B cell (primary cell): ENCODE measurements around the gene YJEFN3.

Experiments
- EZH2 ChIP-seq: IDR thresholded peaks from 2 replicates; pipeline ENCODE4 v1.6.1; 2012; ENCODE audit warnings: borderline replicate concordance, low read depth, mild to moderate bottlenecking, moderate library complexity, low read length; ENCODE audit not compliant: insufficient read depth, poor library complexity, severe bottlenecking
- TF ChIP-seq, protein P1 (sequence below): fragments of 200-600 bp; IDR thresholded peaks from one replicate; pipeline ENCODE4 v1.8.0; 2022; ENCODE audit warnings: antibody characterized with exemption, mild to moderate bottlenecking

DNA sequence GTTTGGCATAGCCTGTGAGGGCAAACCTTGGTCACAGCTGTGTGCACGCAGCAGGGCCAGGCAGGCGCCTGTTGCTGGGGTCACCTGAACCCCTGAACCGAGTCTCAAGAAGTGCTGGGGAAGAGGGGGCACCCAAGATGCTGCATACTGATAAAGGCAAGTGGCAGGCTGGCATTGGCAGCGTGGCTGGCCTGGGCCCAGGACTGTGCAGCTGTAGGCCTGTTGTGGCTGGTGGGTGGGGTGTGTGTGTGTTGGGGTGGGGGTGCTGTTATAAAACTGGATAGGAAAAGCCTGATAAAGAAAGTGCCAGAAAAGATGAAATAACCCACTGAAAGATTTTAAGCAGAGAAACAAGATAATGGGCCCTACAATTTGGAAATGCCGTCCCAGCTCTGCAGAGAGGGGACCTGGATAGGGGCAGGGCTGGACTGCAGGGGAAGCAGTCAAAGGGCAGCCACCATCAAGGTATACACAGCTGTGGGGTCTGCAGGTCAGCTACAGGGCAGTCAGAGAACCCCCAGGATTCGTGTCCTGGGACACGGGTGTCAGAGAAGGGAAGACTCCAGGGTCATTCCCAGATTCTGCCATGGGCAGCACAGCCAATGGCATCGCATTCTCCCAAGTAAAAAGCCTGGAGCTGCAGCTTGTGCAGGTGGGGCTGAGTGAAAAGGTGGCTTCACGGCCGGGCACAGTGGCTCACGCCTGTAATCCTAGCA is 42.5 kb downstream of the YJEFN3 start:
- TF ChIP-seq, protein P1, sequence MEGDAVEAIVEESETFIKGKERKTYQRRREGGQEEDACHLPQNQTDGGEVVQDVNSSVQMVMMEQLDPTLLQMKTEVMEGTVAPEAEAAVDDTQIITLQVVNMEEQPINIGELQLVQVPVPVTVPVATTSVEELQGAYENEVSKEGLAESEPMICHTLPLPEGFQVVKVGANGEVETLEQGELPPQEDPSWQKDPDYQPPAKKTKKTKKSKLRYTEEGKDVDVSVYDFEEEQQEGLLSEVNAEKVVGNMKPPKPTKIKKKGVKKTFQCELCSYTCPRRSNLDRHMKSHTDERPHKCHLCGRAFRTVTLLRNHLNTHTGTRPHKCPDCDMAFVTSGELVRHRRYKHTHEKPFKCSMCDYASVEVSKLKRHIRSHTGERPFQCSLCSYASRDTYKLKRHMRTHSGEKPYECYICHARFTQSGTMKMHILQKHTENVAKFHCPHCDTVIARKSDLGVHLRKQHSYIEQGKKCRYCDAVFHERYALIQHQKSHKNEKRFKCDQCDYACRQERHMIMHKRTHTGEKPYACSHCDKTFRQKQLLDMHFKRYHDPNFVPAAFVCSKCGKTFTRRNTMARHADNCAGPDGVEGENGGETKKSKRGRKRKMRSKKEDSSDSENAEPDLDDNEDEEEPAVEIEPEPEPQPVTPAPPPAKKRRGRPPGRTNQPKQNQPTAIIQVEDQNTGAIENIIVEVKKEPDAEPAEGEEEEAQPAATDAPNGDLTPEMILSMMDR: no peak
- TF ChIP-seq EZH2: no peak
